GM06990 (cell line): ENCODE data around the gene RYR2.
A peak's percentile ranks its signal among the peaks of the same experiment; 100 is the strongest.

Source experiments
- DNase-seq: peaks from one replicate; pipeline ENCODE4 v3.0.0-alpha.2; 2011; ENCODE audit not compliant: insufficient read length; ENCODE audit errors: extremely low read depth
- H3K27me3 ChIP-seq: replicated peaks from 2 replicates; pipeline ENCODE4 v1.6.0; 2011; ENCODE audit warnings: low read length; ENCODE audit not compliant: control insufficient read depth, insufficient read depth
- H3K36me3 ChIP-seq: 2 replicates; pipeline ENCODE4 v1.5.1; 2011; ENCODE audit warnings: low read length; ENCODE audit not compliant: control insufficient read depth, insufficient read depth
- H3K4me3 ChIP-seq: replicated peaks from 2 replicates; pipeline ENCODE4 v1.5.1; 2011; ENCODE audit warnings: low read depth, mild to moderate bottlenecking, control low read depth, low read length
- CTCF ChIP-seq: IDR thresholded peaks from 2 replicates; pipeline ENCODE4 v1.5.1; 2011; ENCODE audit warnings: low read length, control low read depth, mild to moderate bottlenecking, inconsistent platforms; ENCODE audit not compliant: insufficient read depth, poor library complexity, severe bottlenecking

The RYR2 gene

GRCh38 chr1:237713916-237714315, 671.9 kb downstream of the RYR2 start:
- no peak for DNase-seq
- TF ChIP-seq CTCF, result no peak
- no peaks in the 10 kb centered on the region for H3K27me3 ChIP-seq
- H3K4me3 ChIP-seq, result no peak overlapping the region
- no peaks in the 10 kb centered on the region for H3K36me3 ChIP-seq

GRCh38 chr1:237717106-237717505, 675.1 kb downstream of the RYR2 start:
- no peaks in the 10 kb centered on the region for H3K27me3 ChIP-seq
- H3K4me3 ChIP-seq, result no peak overlapping the region
- no peak for TF ChIP-seq CTCF
- no peaks in the 10 kb centered on the region for H3K36me3 ChIP-seq
- DNase-seq, result no peak

- H3K36me3 ChIP-seq, result no peaks in the 10 kb centered on the region
- no peak for DNase-seq
- no peak for TF ChIP-seq CTCF
- no peak overlapping the region for H3K4me3 ChIP-seq
- H3K27me3 ChIP-seq, result no peaks in the 10 kb centered on the region
Observed at GRCh38 chr1:237730826-237731350, 688.9 kb downstream of the RYR2 start.

- H3K4me3 ChIP-seq, result no peak overlapping the region
- no peaks in the 10 kb centered on the region for H3K27me3 ChIP-seq
- DNase-seq, result no peak
- TF ChIP-seq CTCF, result no peak
- no peaks in the 10 kb centered on the region for H3K36me3 ChIP-seq
Observed at GRCh38 chr1:237732657-237733056, 690.7 kb downstream of the RYR2 start.

GRCh38 chr1:237736372-237737029, 694.5 kb downstream of the RYR2 start:
- no peak for DNase-seq
- Histone ChIP-seq H3K36me3 (no peaks in the 10 kb centered on the region), H3K4me3 (no peak overlapping the region), H3K27me3 (no peaks in the 10 kb centered on the region)
- peak; percentile 29 for TF ChIP-seq CTCF
